H1 (cell line): ENCODE data around the gene TFCP2. TPM values are rescaled to one million over a fixed set of nuclear protein-coding genes. Genes with fewer than 3 reads are reported as not detected.

Source experiments
- CTCF ChIA-PET: fragments of 300-600 bp; sonication (Branson Sonifier 250); formaldehyde crosslinking; loops from one replicate; lab custom pipeline; 2021; ENCODE audit not compliant: partially characterized antibody; lab: Charles Lee
- POLR2A ChIA-PET: fragments of 300-600 bp; sonication (Branson Sonifier 250); formaldehyde crosslinking; loops from one replicate; lab custom pipeline; 2021; ENCODE audit warnings: inconsistent platforms; ENCODE audit not compliant: partially characterized antibody; lab: Charles Lee
- DNase-seq, 2 experiments: peaks; one replicate each; pipeline versions ENCODE4 v3.0.0 to v3.0.0-alpha.2; 2010 to 2022; ENCODE audit warnings: low spot score in 2 of 2, low read depth in 1 of 2, mixed read lengths in 1 of 2
- FAIRE-seq: peaks from 2 replicates; lab custom pipeline; 2011; peaks lifted over from hg19 to GRCh38; lab: Jason Lieb, UNC
- H2AFZ ChIP-seq: 2 replicates; pipeline ENCODE4 v1.8.1; 2012; ENCODE audit warnings: low read length, inconsistent platforms
- H2AK5ac ChIP-seq: 2 replicates; pipeline ENCODE4 v1.6.1; 2013; ENCODE audit warnings: low read depth, low read length
- H2BK120ac ChIP-seq: replicated peaks from 2 replicates; pipeline ENCODE3; 2013; ENCODE audit warnings: low read depth, low read length, inconsistent platforms
- H2BK12ac ChIP-seq: 2 replicates; pipeline ENCODE4 v1.6.1; 2013; ENCODE audit warnings: low read depth, low read length
- H2BK15ac ChIP-seq: 2 replicates; pipeline ENCODE4 v1.6.1; 2013; ENCODE audit warnings: low read length
- H2BK20ac ChIP-seq: 2 replicates; pipeline ENCODE4 v1.6.1; 2013; ENCODE audit warnings: low read length
- H2BK5ac ChIP-seq: 2 replicates; pipeline ENCODE4 v1.6.1; 2013; ENCODE audit warnings: low read depth, low read length
- H3K14ac ChIP-seq: 2 replicates; pipeline ENCODE4 v1.6.1; 2013; ENCODE audit warnings: inconsistent platforms; ENCODE audit not compliant: insufficient read length
- H3K18ac ChIP-seq: 2 replicates; pipeline ENCODE4 v1.6.1; 2013; ENCODE audit warnings: low read length; ENCODE audit errors: extremely low read depth
- H3K23ac ChIP-seq: 2 replicates; pipeline ENCODE4 v1.6.1; 2013; ENCODE audit warnings: inconsistent platforms; ENCODE audit not compliant: insufficient read length
- H3K23me2 ChIP-seq: 2 replicates; pipeline ENCODE4 v1.6.1; 2013; ENCODE audit warnings: low read depth, low read length
- H3K27ac ChIP-seq: 2 replicates; pipeline ENCODE4 v1.6.1; 2011; ENCODE audit warnings: low read depth, low read length, inconsistent platforms
- H3K27me3 ChIP-seq, 4 experiments: replicated peaks in 1 of 4; 1 replicate in 1 of 4; 2 replicates in 3 of 4; pipeline versions ENCODE4 v1.6.1 to v1.8.1; 2011 to 2013; ENCODE audit warnings: low read length in 3 of 4, mild to moderate bottlenecking in 3 of 4, inconsistent platforms in 2 of 4, mixed read lengths in 2 of 4, moderate library complexity in 1 of 4; ENCODE audit not compliant: control insufficient read depth in 3 of 4, insufficient read depth in 3 of 4; ENCODE audit errors: extremely low read depth in 1 of 4
- H3K36me3 ChIP-seq, 4 experiments: 2 replicates each; pipeline versions ENCODE4 v1.6.1 to v1.8.1; 2011 to 2013; ENCODE audit warnings: mild to moderate bottlenecking in 4 of 4, low read length in 3 of 4, moderate library complexity in 2 of 4, control low read depth in 1 of 4, inconsistent platforms in 1 of 4; ENCODE audit not compliant: insufficient read depth in 4 of 4, control insufficient read depth in 2 of 4
- H3K4ac ChIP-seq: replicated peaks from 2 replicates; pipeline ENCODE3; 2013; ENCODE audit warnings: low read length, low read depth, mixed read lengths, inconsistent platforms; ENCODE audit not compliant: insufficient read length
- H3K4me1 ChIP-seq, 4 experiments: replicated peaks in 1 of 4; 1 replicate in 1 of 4; 2 replicates in 3 of 4; pipeline versions ENCODE4 v1.6.1 to v1.8.1; 2011 to 2013; ENCODE audit warnings: low read length in 3 of 4, inconsistent platforms in 2 of 4, mixed read lengths in 1 of 4; ENCODE audit not compliant: insufficient read depth in 4 of 4, control insufficient read depth in 3 of 4
- H3K4me2 ChIP-seq, 2 experiments: 2 replicates each; pipeline versions ENCODE4 v1.6.1 to v1.8.1; 2011 to 2013; ENCODE audit warnings: low read depth in 2 of 2, low read length in 2 of 2, control low read depth in 1 of 2, inconsistent platforms in 1 of 2, mild to moderate bottlenecking in 1 of 2; ENCODE audit not compliant: insufficient read depth in 1 of 2
- H3K4me3 ChIP-seq, 4 experiments: fragments of 200-600, 300-600 bp in 1 of 4; sonication (generic), shearing (Covaris generic), sonication (Bioruptor Twin) in 1 of 4; 2 replicates each; pipeline versions ENCODE4 v1.5.1 to v1.8.1; 2011 to 2016; ENCODE audit warnings: low read length in 4 of 4, low read depth in 3 of 4, control low read depth in 2 of 4, inconsistent platforms in 2 of 4, mild to moderate bottlenecking in 2 of 4, mixed read lengths in 1 of 4, moderate library complexity in 1 of 4; ENCODE audit not compliant: insufficient read depth in 2 of 4; ENCODE audit errors: extremely low read depth in 1 of 4
- H3K56ac ChIP-seq: replicated peaks from 2 replicates; pipeline ENCODE3; 2013; ENCODE audit warnings: low read depth, mild to moderate bottlenecking, mixed read lengths, low read length, inconsistent platforms; ENCODE audit not compliant: insufficient read length
- H3K79me1 ChIP-seq: 2 replicates; pipeline ENCODE4 v1.6.1; 2013; ENCODE audit warnings: low read depth, low read length, control low read depth
- H3K79me2 ChIP-seq, 2 experiments: 2 replicates each; pipeline versions ENCODE4 v1.6.1 to v1.8.1; 2012 to 2013; ENCODE audit warnings: low read length in 2 of 2, mild to moderate bottlenecking in 2 of 2, inconsistent platforms in 1 of 2; ENCODE audit not compliant: insufficient read depth in 2 of 2, control insufficient read depth in 1 of 2
- H3K9ac ChIP-seq, 4 experiments: replicated peaks in 1 of 4; 1 replicate in 1 of 4; 2 replicates in 3 of 4; pipeline versions ENCODE4 v1.6.1 to v1.8.1; 2011 to 2013; ENCODE audit warnings: low read depth in 3 of 4, low read length in 3 of 4, control low read depth in 2 of 4, mild to moderate bottlenecking in 2 of 4, moderate library complexity in 2 of 4, inconsistent platforms in 1 of 4; ENCODE audit errors: extremely low read depth in 1 of 4
- H3K9me3 ChIP-seq, 2 experiments: 2 replicates each; pipeline versions ENCODE4 v1.6.1 to v1.8.1; 2012 to 2013; ENCODE audit warnings: mild to moderate bottlenecking in 2 of 2, moderate library complexity in 2 of 2, control low read depth in 1 of 2, inconsistent platforms in 1 of 2, low read depth in 1 of 2, low read length in 1 of 2, mixed read lengths in 1 of 2; ENCODE audit not compliant: insufficient read depth in 2 of 2
- H4K20me1 ChIP-seq, 2 experiments: replicated peaks in 1 of 2; 2 replicates each; pipeline versions ENCODE3 to v1.8.1; 2011 to 2013; ENCODE audit warnings: inconsistent platforms in 2 of 2, low read length in 2 of 2, mild to moderate bottlenecking in 1 of 2; ENCODE audit not compliant: insufficient read depth in 2 of 2, control insufficient read depth in 1 of 2
- H4K5ac ChIP-seq: 2 replicates; pipeline ENCODE4 v1.6.1; 2013; ENCODE audit warnings: low read length, low read depth, mixed read lengths, inconsistent platforms; ENCODE audit not compliant: insufficient read length
- H4K8ac ChIP-seq: 2 replicates; pipeline ENCODE4 v1.8.0; 2013; ENCODE audit warnings: mild to moderate bottlenecking, moderate library complexity, low read length, inconsistent platforms; ENCODE audit not compliant: insufficient read depth; ENCODE audit errors: extremely low read depth
- H4K91ac ChIP-seq: replicated peaks from 2 replicates; pipeline ENCODE3; 2013; ENCODE audit warnings: low read length, mixed read lengths, inconsistent platforms; ENCODE audit not compliant: insufficient read length
- CBX8 ChIP-seq: fragments of 300-800, 300-1000 bp; sonication (generic); IDR thresholded peaks from 2 replicates; pipeline ENCODE4 v1.7.1; 2016; ENCODE audit warnings: low read depth, low read length, borderline replicate concordance
- JUN ChIP-seq: IDR thresholded peaks from 2 replicates; pipeline ENCODE4 v1.6.1; 2011; ENCODE audit warnings: low read depth, mild to moderate bottlenecking, improper control_type of control experiment, low read length
- KDM4A ChIP-seq: IDR thresholded peaks from one replicate; pipeline ENCODE4 v1.7.1; 2012; ENCODE audit warnings: low read depth, mild to moderate bottlenecking, moderate library complexity, low read length, inconsistent platforms; ENCODE audit not compliant: severe bottlenecking
- KDM5A ChIP-seq: fragments of 200-600 bp; IDR thresholded peaks from 2 replicates; pipeline ENCODE4 v1.7.1; 2012; ENCODE audit warnings: mild to moderate bottlenecking, low read length, inconsistent platforms, mixed read lengths
- POU5F1 ChIP-seq: IDR thresholded peaks from 2 replicates; pipeline ENCODE4 v1.6.1; 2011; ENCODE audit warnings: low read depth, mild to moderate bottlenecking, low read length, moderate library complexity
- RFX5 ChIP-seq: IDR thresholded peaks from 2 replicates; pipeline ENCODE4 v1.6.1; 2011; ENCODE audit warnings: low read depth, low read length, improper control_type of control experiment, borderline replicate concordance
- SAP30 ChIP-seq: fragments of 300-600 bp; sonication (generic); IDR thresholded peaks from 2 replicates; pipeline ENCODE4 v1.7.1; 2012; ENCODE audit warnings: low read length, moderate library complexity, mild to moderate bottlenecking, inconsistent platforms; ENCODE audit not compliant: insufficient read depth, insufficient replicate concordance
- SIX5 ChIP-seq: IDR thresholded peaks from 2 replicates; pipeline ENCODE4 v1.6.1; 2011; ENCODE audit warnings: mild to moderate bottlenecking, low read depth, low read length
- WGBS, 2 experiments: shearing (Covaris generic) in 1 of 2; methylation state at CpG; one replicate each; pipeline versions ENCODE4 v1.1.6 to v1.1.7; 2013 to 2015; ENCODE audit warnings: low lambda C conversion rate in 2 of 2, mixed read lengths in 2 of 2, inconsistent platforms in 1 of 2, low coverage in 1 of 2, missing lambda C conversion rate in 1 of 2; ENCODE audit not compliant: insufficient replicate concordance in 2 of 2, insufficient coverage in 1 of 2, insufficient read length in 1 of 2; ENCODE audit errors: extremely low coverage in 1 of 2, missing lambda C conversion rate in 1 of 2; 5-methylcytosine and 5-hydroxymethylcytosine counted together
- polyA plus RNA-seq, 7 experiments: library from polyadenylated mRNA; depleted of rRNA in 3 of 7; stranded (reverse) in 5 of 7; unstranded in 2 of 7; fragments of >200 nt in 5 of 7; fragments of 200-250 nt in 2 of 7; gene quantifications; 1 replicate in 5 of 7; 2 replicates in 1 of 7; 4 replicates in 1 of 7; pipeline versions ENCODE4 v1.2.1 to v1.2.3, GENCODE V29; 2011 to 2013; ENCODE audit warnings: missing spikeins in 2 of 7, mixed read lengths in 2 of 7
- total RNA-seq: library from RNA; stranded (reverse); fragmentation: NEBNext Ultra II Directional; extraction: Animal tissue kit (Norgen Biotek cat#: 25700); gene quantifications from 2 replicates; pipeline ENCODE4 v1.2.1, GENCODE V29; 2021
- TF ChIP-seq, protein P1 (sequence below), 3 experiments: IDR thresholded peaks; 1 replicate in 2 of 3; 2 replicates in 1 of 3; pipeline versions ENCODE4 v1.5.1 to v1.6.1; 2011; ENCODE audit warnings: low read length in 3 of 3, mild to moderate bottlenecking in 3 of 3, inconsistent platforms in 2 of 3, low read depth in 1 of 3, moderate library complexity in 1 of 3; ENCODE audit not compliant: insufficient read depth in 1 of 3; ENCODE audit errors: control extremely low read depth in 1 of 3

TFCP2 gene
- total and polyA plus RNA-seq, 2 of the 8 experiments (the other 6 are each of a cell fraction or from before 2014, with no cell fraction given) = 19.8 to 49.2 TPM

- WGBS, 2 experiments = 55% methylated on average over 10 of the region's 10 CpGs; no CpG with 5 or more reads in 1 of the 2 experiments
- Histone ChIP-seq H2BK15ac (peak overlapping the region; percentile 19; the same call in 1 of the 2 replicates), H4K8ac (peak overlapping the region; percentile 95), H2BK20ac (peak overlapping the region; percentile 93), H2AFZ (0 out of 2 replicates have a peak overlapping the region, but pooled peaks have one; percentile 54), H4K5ac (no peak overlapping the region), H3K23ac (no peak overlapping the region), H3K79me1 (no peaks in the 10 kb centered on the region; the same call in 1 of the 2 replicates), H3K27me3 (no peaks in the 10 kb centered on the region), H3K18ac (peak overlapping the region; percentile 90), H3K4me3 (peak overlapping the region; percentile 44 to 85 (median 67)), H2AK5ac (0 out of 2 replicates have a peak overlapping the region, but pooled peaks have one; percentile 19), H2BK12ac (peak overlapping the region; percentile 82), H3K14ac (no peak overlapping the region), H4K91ac (peak overlapping the region; percentile 0), H4K20me1 (no peaks in the 10 kb centered on the region), H3K56ac (no peak overlapping the region), H3K9ac (peak overlapping the region in 3 of 4 experiments; percentile 75 to 77 (median 76); a peak in 6 of 7 replicates), H3K27ac (peak overlapping the region; percentile 74; the same call in 1 of the 2 replicates), H3K4me2 (peak overlapping the region; percentile 76), H3K79me2 (peaks cover 0 to 5% of the 10 kb centered on the region in 2 experiments; a peak in 1 of 4 replicates), H2BK5ac (peak overlapping the region; percentile 41), H3K9me3 (no peaks in the 10 kb centered on the region), H3K4ac (peak overlapping the region; percentile 16), H3K4me1 (peaks cover 0 to 10% (median 7%) of the 10 kb centered on the region in 4 experiments; a peak in 5 of 7 replicates), H3K23me2 (peaks cover 10% of the 10 kb centered on the region; the same call in 1 of the 2 replicates), H2BK120ac (no peak overlapping the region), H3K36me3 (no peaks in the 10 kb centered on the region)
- no peak for FAIRE-seq
- DNase-seq = peak in 1 of 2 experiments; percentile 52
- ChIA-PET POLR2A (interaction anchor here (0.6 to 2.6 kb wide), 15 partner anchors 12 to 191 kb away, joined by 3 to 22 read pairs (median 4); partner anchors contain the start of genes CSRNP2 and DAZAP2), CTCF (interaction anchor here (1.0 to 2.5 kb wide), 11 partner anchors 11 to 131 kb away, joined by 3 to 14 read pairs (median 4); partner anchors contain the start of gene DAZAP2)
- no peak for TF ChIP-seq RFX5
- TF ChIP-seq SAP30 = no peak
- no peak for TF ChIP-seq KDM5A
- TF ChIP-seq KDM4A = peak; percentile 15
- TF ChIP-seq, protein P1, sequence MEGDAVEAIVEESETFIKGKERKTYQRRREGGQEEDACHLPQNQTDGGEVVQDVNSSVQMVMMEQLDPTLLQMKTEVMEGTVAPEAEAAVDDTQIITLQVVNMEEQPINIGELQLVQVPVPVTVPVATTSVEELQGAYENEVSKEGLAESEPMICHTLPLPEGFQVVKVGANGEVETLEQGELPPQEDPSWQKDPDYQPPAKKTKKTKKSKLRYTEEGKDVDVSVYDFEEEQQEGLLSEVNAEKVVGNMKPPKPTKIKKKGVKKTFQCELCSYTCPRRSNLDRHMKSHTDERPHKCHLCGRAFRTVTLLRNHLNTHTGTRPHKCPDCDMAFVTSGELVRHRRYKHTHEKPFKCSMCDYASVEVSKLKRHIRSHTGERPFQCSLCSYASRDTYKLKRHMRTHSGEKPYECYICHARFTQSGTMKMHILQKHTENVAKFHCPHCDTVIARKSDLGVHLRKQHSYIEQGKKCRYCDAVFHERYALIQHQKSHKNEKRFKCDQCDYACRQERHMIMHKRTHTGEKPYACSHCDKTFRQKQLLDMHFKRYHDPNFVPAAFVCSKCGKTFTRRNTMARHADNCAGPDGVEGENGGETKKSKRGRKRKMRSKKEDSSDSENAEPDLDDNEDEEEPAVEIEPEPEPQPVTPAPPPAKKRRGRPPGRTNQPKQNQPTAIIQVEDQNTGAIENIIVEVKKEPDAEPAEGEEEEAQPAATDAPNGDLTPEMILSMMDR (IDR thresholded peaks at IDR 0.05; ENCODE audit: control extremely low read depth in 1 of 3, insufficient read depth in 1 of 3, low read depth in 1 of 3, low read length in 3 of 3) = no peak
- no peak for TF ChIP-seq JUN
- no peak for TF ChIP-seq POU5F1
- no peak for TF ChIP-seq SIX5
- TF ChIP-seq CBX8 = no peak
These were observed 45.7 kb upstream of the TFCP2 start for GRCh38 chr12:51218607-51219161.
